GM12878 (cell line): ENCODE data around the gene TCHP. TPM values are rescaled to one million over a fixed set of nuclear protein-coding genes. Genes with fewer than 3 reads are reported as not detected.

ENCODE experiments used
- ATAC-seq: fragments of 200-7000 bp; cut with Tn5 transposase; 3 replicates; pipeline ENCODE4 v1.9.1; 2020; ENCODE audit warnings: mild to moderate bottlenecking, moderate library complexity
- BruUV-seq: library from RNA; stranded (reverse); fragments of 400-500 nt; replicated peaks from 2 replicates; lab custom pipeline; 2021; lab: Mats Ljungman, UMichigan
- CTCF ChIA-PET: fragments of 300-600 bp; sonication (Branson Sonifier 250); formaldehyde crosslinking; extraction: SDS; loops from one replicate; lab custom pipeline; 2021; ENCODE audit warnings: inconsistent platforms; lab: Yijun Ruan, JAX
- POLR2A ChIA-PET: fragments of 350-600 bp; formaldehyde crosslinking; extraction: SDS; loops from one replicate; lab custom pipeline; 2021; ENCODE audit warnings: inconsistent platforms; lab: Charles Lee
- RAD21 ChIA-PET: fragments of 300-600 bp; sonication (Branson Sonifier 250); formaldehyde crosslinking; loops from one replicate; lab custom pipeline; 2023; ENCODE audit warnings: antibody characterized with exemption; ENCODE audit not compliant: unreplicated experiment; lab: Charles Lee
- SMC1A ChIA-PET: fragments of 300-600 bp; sonication (Branson Sonifier 250); formaldehyde crosslinking; loops from one replicate; lab custom pipeline; 2023; ENCODE audit not compliant: unreplicated experiment, uncharacterized antibody; lab: Charles Lee
- DNase-seq: peaks from one replicate; pipeline ENCODE4 v3.0.0-alpha.2; 2011; ENCODE audit warnings: low read depth, low spot score
- FAIRE-seq: peaks from 3 replicates; lab custom pipeline; 2011; peaks lifted over from hg19 to GRCh38; lab: Jason Lieb, UNC
- H2AFZ ChIP-seq: 2 replicates; pipeline ENCODE4 v1.6.0; 2011; ENCODE audit warnings: low read depth, low read length, control low read depth; ENCODE audit not compliant: control insufficient read depth
- H3K27ac ChIP-seq: 2 replicates; pipeline ENCODE4 v1.5.1; 2011; ENCODE audit warnings: control low read depth; ENCODE audit not compliant: control insufficient read depth, insufficient read depth
- H3K27me3 ChIP-seq, 2 experiments: replicated peaks in 1 of 2; 2 replicates each; pipeline versions ENCODE4 v1.6.0 to v1.6.1; 2011; ENCODE audit warnings: low read length in 1 of 2; ENCODE audit not compliant: control insufficient read depth in 2 of 2, insufficient read depth in 2 of 2
- H3K36me3 ChIP-seq, 2 experiments: 2 replicates each; pipeline ENCODE4 v1.5.1; 2011; ENCODE audit warnings: low read length in 1 of 2; ENCODE audit not compliant: control insufficient read depth in 2 of 2, insufficient read depth in 2 of 2
- H3K4me1 ChIP-seq: 2 replicates; pipeline ENCODE4 v1.6.1; 2011; ENCODE audit warnings: mild to moderate bottlenecking, low read length, moderate library complexity, mixed read lengths; ENCODE audit not compliant: control insufficient read depth, insufficient read depth
- H3K4me2 ChIP-seq: 2 replicates; pipeline ENCODE4 v1.6.0; 2011; ENCODE audit warnings: control low read depth; ENCODE audit not compliant: control insufficient read depth, insufficient read depth
- H3K4me3 ChIP-seq: fragments of 200-600 bp; sonication (generic); 2 replicates; pipeline ENCODE4 v1.5.1; 2016
- H3K79me2 ChIP-seq: 2 replicates; pipeline ENCODE4 v1.6.0; 2011; ENCODE audit warnings: low read length; ENCODE audit not compliant: control insufficient read depth, insufficient read depth
- H3K9ac ChIP-seq: 2 replicates; pipeline ENCODE4 v1.8.0; 2011; ENCODE audit warnings: low read length, control low read depth, mixed read lengths; ENCODE audit not compliant: control insufficient read depth, insufficient read depth
- H3K9me3 ChIP-seq: replicated peaks from 3 replicates; pipeline ENCODE4 v1.5.1; 2011; ENCODE audit warnings: mild to moderate bottlenecking, low read length; ENCODE audit not compliant: control insufficient read depth, insufficient read depth
- H4K20me1 ChIP-seq: 2 replicates; pipeline ENCODE4 v1.6.0; 2011; ENCODE audit not compliant: control insufficient read depth, insufficient read depth
- ATF2 ChIP-seq: IDR thresholded peaks from 2 replicates; pipeline ENCODE4 v1.6.1; 2012; ENCODE audit warnings: low read length, inconsistent platforms
- ATF7 ChIP-seq: fragments of 450-650 bp; IDR thresholded peaks from 2 replicates; pipeline ENCODE4 v1.6.1; 2016; ENCODE audit warnings: low read depth, mild to moderate bottlenecking
- BCL3 ChIP-seq: IDR thresholded peaks from 2 replicates; pipeline ENCODE4 v1.6.1; 2011; ENCODE audit warnings: borderline replicate concordance, low read depth, mild to moderate bottlenecking, moderate library complexity, low read length; ENCODE audit not compliant: insufficient read depth, poor library complexity, severe bottlenecking
- BHLHE40 ChIP-seq, 2 experiments: fragments of 450-650 bp in 1 of 2; IDR thresholded peaks; 2 replicates each; pipeline ENCODE4 v1.6.1; 2011 to 2017; ENCODE audit warnings: low read depth in 2 of 2, borderline replicate concordance in 1 of 2, improper control_type of control experiment in 1 of 2, low read length in 1 of 2, mild to moderate bottlenecking in 1 of 2
- ETV6 ChIP-seq, 2 experiments: fragments of 450-650 bp in 1 of 2; IDR thresholded peaks in 1 of 2; conservative IDR thresholded peaks in 1 of 2; 2 replicates each; pipeline ENCODE4 v1.6.1; 2014; ENCODE audit warnings: antibody characterized with exemption in 1 of 2, borderline replicate concordance in 1 of 2, low read depth in 1 of 2, mild to moderate bottlenecking in 1 of 2, moderate library complexity in 1 of 2
- HCFC1 ChIP-seq: fragments of 150-350 bp; IDR thresholded peaks from 2 replicates; pipeline ENCODE4 v1.6.1; 2014; ENCODE audit warnings: low read length
- PBX3 ChIP-seq: IDR thresholded peaks from 2 replicates; pipeline ENCODE4 v1.6.1; 2011; ENCODE audit warnings: mild to moderate bottlenecking, low read depth, low read length, moderate library complexity; ENCODE audit not compliant: insufficient replicate concordance
- RUNX3 ChIP-seq: IDR thresholded peaks from 2 replicates; pipeline ENCODE4 v1.6.1; 2012; ENCODE audit warnings: low read length, inconsistent platforms
- SIN3A ChIP-seq: IDR thresholded peaks from 2 replicates; pipeline ENCODE4 v1.6.1; 2012; ENCODE audit warnings: low read depth, low read length, improper control_type of control experiment
- ZNF207 ChIP-seq: fragments of 450-650 bp; IDR thresholded peaks from 2 replicates; pipeline ENCODE4 v1.6.1; 2014; ENCODE audit warnings: antibody characterized with exemption, mild to moderate bottlenecking, borderline replicate concordance
- ZNF592 ChIP-seq: fragments of 450-650 bp; IDR thresholded peaks from 2 replicates; pipeline ENCODE4 v1.6.1; 2017; ENCODE audit warnings: mild to moderate bottlenecking, moderate library complexity
- ZNF622 ChIP-seq: fragments of 450-650 bp; IDR thresholded peaks from 2 replicates; pipeline ENCODE4 v1.6.1; 2017; ENCODE audit warnings: mild to moderate bottlenecking, inconsistent platforms
- WGBS: methylation state at CpG from one replicate; pipeline ENCODE4 v1.1.6; 2016; ENCODE audit warnings: low lambda C conversion rate; ENCODE audit not compliant: insufficient replicate concordance, insufficient coverage; ENCODE audit errors: missing lambda C conversion rate; 5-methylcytosine and 5-hydroxymethylcytosine counted together
- in situ Hi-C: fragments of 300-500 bp; cut with MboI; formaldehyde crosslinking; loops from 9 replicates; pipeline ENCODE4 v1.14.3; 2018; ENCODE audit warnings: mixed read lengths
- intact Hi-C: fragments of 100-400 bp; cut with micrococcal nuclease; formaldehyde crosslinking; loops from one replicate; pipeline ENCODE4 v1.14.2; 2022; ENCODE audit not compliant: unreplicated experiment
- polyA plus RNA-seq, 11 experiments: library from polyadenylated mRNA; depleted of rRNA in 4 of 11; unstranded in 6 of 11; stranded (reverse) in 5 of 11; fragments of >200 nt; fragmentation: Nextera tagmentation in 4 of 11; fragmentation: Illumina TruSeq in 1 of 11; extraction: Ambion mirVana in 4 of 11; extraction: Trizol in 1 of 11; gene quantifications; 1 replicate in 1 of 11; 2 replicates in 10 of 11; pipeline versions ENCODE4 v1.2.1 to v1.2.3, GENCODE V29; 2011 to 2016; ENCODE audit warnings: inconsistent platforms in 2 of 11, missing spikeins in 2 of 11, low read depth in 1 of 11
- total RNA-seq, 4 experiments: library from RNA; depleted of rRNA in 3 of 4; stranded (reverse); fragments of >200 nt in 3 of 4; fragmentation: Illumina TruSeq in 1 of 4; extraction: Trizol in 1 of 4; gene quantifications; 2 replicates each; pipeline versions ENCODE4 v1.2.1 to v1.2.3, GENCODE V29; 2013 to 2021
- TF ChIP-seq, protein P1 (sequence below): fragments of 450-650 bp; conservative IDR thresholded peaks from 2 replicates; pipeline ENCODE4 v1.6.1; 2017; ENCODE audit warnings: mild to moderate bottlenecking, moderate library complexity

TCHP gene
- total and polyA plus RNA-seq, 10 of the 15 experiments (the other 5 are each of a cell fraction or from before 2014, with no cell fraction given) = 4.8 to 18.6 (median 15.0) TPM

- RAD21 ChIA-PET = interaction anchor here (1.1 kb wide), 1 partner anchor 70 kb away, joined by 4 read pairs; no protein-coding TSS in a partner anchor
- TF ChIP-seq RUNX3 (no peak), PBX3 (no peak), ATF2 (no peak), BHLHE40 (IDR thresholded peaks at IDR 0.05; ENCODE audit: borderline replicate concordance in 1 of 2, low read depth in 2 of 2, low read length in 1 of 2) (no peak), ATF7 (no peak), SIN3A (no peak), BCL3 (no peak), ETV6 (conservative IDR thresholded peaks at IDR 0.05 in 1 of 2, IDR thresholded peaks at IDR 0.05 in 1 of 2; ENCODE audit: borderline replicate concordance in 1 of 2, low read depth in 1 of 2) (no peak), HCFC1 (no peak), ZNF207 (no peak), ZNF622 (no peak), ZNF592 (no peak)
- TF ChIP-seq, protein P1, sequence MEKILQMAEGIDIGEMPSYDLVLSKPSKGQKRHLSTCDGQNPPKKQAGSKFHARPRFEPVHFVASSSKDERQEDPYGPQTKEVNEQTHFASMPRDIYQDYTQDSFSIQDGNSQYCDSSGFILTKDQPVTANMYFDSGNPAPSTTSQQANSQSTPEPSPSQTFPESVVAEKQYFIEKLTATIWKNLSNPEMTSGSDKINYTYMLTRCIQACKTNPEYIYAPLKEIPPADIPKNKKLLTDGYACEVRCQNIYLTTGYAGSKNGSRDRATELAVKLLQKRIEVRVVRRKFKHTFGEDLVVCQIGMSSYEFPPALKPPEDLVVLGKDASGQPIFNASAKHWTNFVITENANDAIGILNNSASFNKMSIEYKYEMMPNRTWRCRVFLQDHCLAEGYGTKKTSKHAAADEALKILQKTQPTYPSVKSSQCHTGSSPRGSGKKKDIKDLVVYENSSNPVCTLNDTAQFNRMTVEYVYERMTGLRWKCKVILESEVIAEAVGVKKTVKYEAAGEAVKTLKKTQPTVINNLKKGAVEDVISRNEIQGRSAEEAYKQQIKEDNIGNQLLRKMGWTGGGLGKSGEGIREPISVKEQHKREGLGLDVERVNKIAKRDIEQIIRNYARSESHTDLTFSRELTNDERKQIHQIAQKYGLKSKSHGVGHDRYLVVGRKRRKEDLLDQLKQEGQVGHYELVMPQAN = no peak
Observed at GRCh38 chr12:109860977-109861376, 39.1 kb upstream of the TCHP start.

More at GRCh38 chr12:109860977-109861376, 39.1 kb upstream of the TCHP start:
- H4K20me1 ChIP-seq = no peaks in the 10 kb centered on the region
- no peaks in the 10 kb centered on the region for H3K9me3 ChIP-seq
- ChIA-PET POLR2A (no interaction called here), CTCF (interaction anchor here (1.1 to 3.7 kb wide), 2 partner anchors 9 to 13 kb away, joined by 4 to 11 read pairs; no protein-coding TSS in a partner anchor), SMC1A (no interaction called here)
- DNase-seq (no peak), FAIRE-seq (no peak), ATAC-seq (no peak)
- no peak overlapping the region for H3K4me2 ChIP-seq
- 64% methylated on average over 5 of the region's 5 CpGs for WGBS
- intact Hi-C loops = no loop called here
- no peak overlapping the region for H3K9ac ChIP-seq
- no TSS peak for BruUV-seq
- no peaks in the 10 kb centered on the region for H3K27me3 ChIP-seq
- H3K27ac ChIP-seq = no peak overlapping the region
- H3K4me3 ChIP-seq = no peak overlapping the region
- H3K79me2 ChIP-seq = no peaks in the 10 kb centered on the region
- in situ Hi-C loops = no loop called here
- no peak overlapping the region for H2AFZ ChIP-seq
- H3K36me3 ChIP-seq = peaks cover 1 to 6% of the 10 kb centered on the region in 2 experiments; a peak in 3 of 4 replicates
- peaks cover 5% of the 10 kb centered on the region for H3K4me1 ChIP-seq
